ENCODE results near the gene UBFD1.
"Not testable (repeated sequence)": the region's sequence is repeated elsewhere in the genome, so short reads cannot be mapped to it uniquely, and the experiment has no call there.

The UBFD1 gene

DNA sequence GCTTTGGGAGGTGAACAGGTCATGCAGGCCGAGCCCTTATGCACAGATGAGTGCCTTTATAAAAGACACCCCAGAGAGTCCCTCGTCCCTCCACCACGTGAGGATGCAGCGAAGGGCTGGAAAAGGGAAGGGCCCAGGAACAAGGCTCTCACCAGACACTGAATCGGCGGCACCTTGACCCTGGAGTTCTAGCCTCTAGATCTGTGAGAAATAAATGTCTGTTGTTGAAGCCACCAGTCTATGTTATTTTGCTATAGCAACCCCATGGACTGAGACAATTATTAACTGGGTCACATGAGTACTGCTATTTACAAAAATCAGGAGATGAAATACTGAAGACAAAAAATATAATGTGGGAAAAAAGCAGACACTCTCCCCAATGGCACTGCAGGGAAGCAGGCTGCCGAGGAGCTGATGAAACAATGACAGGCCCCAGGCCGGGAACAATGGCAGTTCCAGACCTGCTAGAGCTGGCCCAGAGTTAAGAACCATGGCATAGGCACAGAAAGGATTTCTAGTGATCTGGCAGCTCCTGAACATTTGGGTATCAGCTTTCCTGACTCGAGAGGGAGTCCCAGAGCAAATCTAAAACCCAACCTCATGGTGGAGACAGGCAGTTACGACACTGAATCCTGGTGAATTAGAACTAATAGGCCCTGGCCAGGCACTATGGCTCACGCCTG is 29.4 kb upstream of the UBFD1 start:
- no peak for DNase-seq (ENCODE audit: low read depth in 2 of 2)

GRCh38 chr16:23528644-23529310 is 28.8 kb upstream of the UBFD1 start:
- DNase-seq (ENCODE audit: low read depth in 2 of 2), result no peak

DNA sequence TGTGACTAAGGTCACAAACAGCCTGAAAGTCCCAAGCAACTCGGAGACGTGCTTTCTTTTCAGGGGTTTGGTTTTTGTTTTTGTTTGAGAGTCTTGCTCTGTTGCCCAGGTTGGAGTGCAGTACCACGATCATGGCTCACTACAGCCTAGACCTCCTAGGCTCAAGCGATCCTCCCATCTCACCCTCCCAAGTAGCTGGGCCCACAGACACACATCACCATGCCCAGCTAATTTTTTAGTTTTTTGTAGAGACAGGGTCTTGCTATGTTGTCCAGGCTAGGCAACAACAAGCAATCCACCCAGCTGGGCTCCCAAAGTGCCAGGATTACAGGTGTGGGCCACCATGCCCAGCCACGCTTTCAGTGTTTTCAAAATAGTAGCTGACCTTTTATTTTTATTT is 27.5 kb upstream of the UBFD1 start:
- DNase-seq (ENCODE audit: low read depth in 2 of 2), result no peak

DNA sequence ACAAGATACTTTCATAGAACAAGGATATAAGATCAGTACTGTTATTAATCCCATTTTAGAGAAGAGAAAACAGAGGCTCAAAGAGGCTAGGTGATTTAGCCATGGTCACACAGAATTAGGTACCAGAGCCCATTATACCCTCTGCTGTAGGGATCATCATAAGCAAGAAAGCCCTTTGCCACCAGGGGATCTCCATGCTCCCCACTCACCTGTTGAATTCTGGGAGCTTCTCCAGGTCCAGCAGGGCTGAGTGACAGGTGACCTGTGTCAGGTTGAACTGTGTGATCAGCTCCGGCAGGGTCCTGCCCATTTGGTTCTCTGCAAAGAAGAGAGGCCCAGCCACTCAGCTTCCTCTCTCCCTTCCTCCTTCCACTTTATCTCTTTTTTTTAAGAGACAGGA is 25.1 kb upstream of the UBFD1 start:
- no peak for DNase-seq (ENCODE audit: low read depth in 2 of 2)

- no peak for DNase-seq (ENCODE audit: low read depth in 2 of 2)
Measured at GRCh38 chr16:23534868-23535860, 22.4 kb upstream of the UBFD1 start.

GRCh38 chr16:23535901-23536300 is 21.6 kb upstream of the UBFD1 start:
- no peak for DNase-seq (ENCODE audit: low read depth in 2 of 2)

DNA sequence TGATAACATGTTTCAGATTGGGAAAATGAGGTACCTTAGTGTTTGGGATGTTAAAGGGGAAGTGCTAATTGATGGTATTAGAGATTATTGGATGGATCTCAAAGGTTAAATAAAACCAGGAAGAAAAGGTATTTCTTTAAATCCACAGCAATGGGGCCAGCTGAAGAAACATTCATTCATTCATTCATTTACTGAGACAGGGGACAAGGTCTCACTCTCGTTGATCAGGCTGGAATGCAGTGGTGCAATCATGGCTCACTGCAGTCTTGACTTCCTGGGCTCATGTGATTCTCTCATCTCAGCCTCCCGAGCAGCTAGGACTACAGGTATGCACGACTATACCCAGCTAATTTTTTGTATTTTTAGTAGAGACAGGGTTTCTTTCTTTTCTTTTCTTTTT is 20.1 kb upstream of the UBFD1 start:
- no peak for DNase-seq (ENCODE audit: low read depth in 2 of 2)

DNA sequence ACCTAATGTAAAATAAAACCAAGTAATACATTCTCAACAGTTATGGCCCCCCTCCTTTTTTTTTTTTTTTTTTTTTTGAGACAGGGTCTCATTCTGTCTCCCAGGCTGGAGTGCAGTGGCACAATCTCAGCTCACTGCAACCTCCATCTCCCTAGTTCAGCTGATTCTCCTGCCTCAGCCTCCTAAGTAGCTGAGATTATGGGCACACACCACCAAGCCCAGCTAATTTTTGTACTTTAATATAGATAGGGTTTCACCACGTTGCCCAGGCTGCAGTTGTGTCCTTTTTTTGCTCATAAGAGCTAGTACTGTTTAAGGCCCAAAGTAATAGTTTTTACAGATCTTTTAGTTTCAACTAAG is 18.6 kb upstream of the UBFD1 start:
- no peak for DNase-seq (ENCODE audit: low read depth in 2 of 2)

DNA sequence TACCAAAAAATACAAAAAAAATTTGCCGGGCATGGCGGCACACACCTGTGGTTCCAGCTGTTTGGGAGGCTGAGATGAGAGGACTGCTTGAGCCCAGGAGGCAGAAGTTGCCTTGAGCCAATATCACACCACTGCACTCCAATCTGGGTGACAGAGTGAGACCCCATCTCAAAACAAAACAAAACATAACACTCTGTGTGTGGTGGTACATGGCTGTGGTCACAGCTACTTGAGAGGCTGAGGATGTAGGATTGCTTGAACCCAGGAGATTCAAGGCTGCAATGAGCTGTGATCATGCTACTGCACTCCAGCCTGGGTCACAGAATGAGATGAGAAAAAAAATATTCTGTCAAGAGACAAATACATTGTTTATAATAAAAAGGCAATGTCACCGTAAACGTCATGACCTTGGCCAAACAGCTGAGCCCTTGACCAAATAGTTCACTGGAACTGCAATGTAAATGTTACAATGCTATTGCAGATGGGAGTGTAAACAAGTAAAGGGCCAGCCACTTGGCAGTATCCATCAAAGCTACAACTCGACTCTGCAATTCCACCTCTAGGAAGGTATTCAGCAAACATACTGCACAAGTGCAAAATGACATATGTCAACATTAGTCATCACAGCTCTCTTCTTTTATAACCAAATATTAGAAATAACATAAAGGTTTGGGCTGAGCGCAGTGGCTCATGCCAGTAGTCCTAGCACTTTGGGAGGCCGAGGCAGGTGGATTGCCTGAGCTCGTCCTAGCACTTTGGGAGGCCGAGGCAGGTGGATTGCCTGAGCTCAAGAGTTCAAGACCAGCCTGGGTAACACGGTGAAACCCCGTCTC is 17.3 kb upstream of the UBFD1 start:
- DNase-seq (ENCODE audit: low read depth in 2 of 2), result no peak

DNA sequence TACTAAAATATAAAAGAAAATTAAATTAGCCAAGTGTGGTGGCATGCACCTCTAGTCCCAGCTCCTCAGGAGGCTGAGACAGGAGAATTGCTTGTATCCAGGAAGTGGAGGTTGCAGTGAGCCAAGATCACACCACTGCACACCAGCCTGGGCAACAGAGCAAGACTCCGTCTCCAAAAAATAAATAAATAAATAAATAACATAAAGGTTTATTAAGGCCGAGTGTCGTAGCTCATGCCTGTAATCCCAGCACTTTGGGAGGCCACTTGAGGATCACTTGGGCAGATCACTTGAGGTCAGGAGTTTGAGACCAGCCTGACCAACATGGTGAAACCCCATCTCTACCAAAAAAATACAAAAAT is 16.7 kb upstream of the UBFD1 start:
- DNase-seq (ENCODE audit: low read depth in 2 of 2), result not testable (repeated sequence)

DNA sequence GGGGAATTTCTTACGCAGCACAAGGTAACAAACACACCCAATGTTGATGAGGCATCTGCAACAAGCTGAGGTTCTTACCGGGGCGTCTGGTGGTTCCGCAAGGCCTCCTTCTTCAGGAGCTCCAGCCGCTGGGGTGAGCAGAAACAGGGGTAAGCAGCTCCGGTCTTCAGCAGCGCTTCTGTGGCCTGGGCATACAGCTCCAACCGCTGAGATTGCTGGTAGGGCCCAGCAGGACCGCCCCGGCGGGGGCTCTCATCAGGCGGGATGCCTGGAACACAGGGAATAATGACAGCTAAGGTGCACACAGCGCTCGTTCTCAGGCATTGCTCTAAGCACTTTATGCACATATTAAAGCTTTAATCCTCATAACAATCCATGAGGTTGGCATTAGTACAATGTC is 13.1 kb upstream of the UBFD1 start:
- no peak for DNase-seq (ENCODE audit: low read depth in 2 of 2)

DNA sequence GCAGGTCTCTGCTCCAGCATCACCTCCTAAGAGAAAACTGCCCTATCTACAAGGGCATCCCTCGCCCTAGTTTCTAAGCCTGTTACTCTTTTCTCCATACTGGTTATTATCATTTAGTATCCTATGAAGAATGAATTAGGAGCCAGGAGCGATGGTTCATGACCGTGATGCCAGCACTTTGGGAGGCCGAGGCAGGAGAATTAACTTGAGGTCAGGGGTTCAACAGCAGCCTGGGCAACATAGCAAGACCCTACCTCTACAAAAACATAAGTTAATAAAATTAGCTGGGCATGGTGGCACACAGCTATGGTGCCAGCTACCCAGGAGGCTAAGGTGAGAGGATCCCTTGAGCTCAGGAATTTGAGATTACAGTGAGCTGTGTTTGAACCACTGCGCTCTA is 7.6 kb upstream of the UBFD1 start:
- DNase-seq (ENCODE audit: low read depth in 2 of 2), result no peak

GRCh38 chr16:23552161-23552560 is 5.4 kb upstream of the UBFD1 start:
- no peak for DNase-seq (ENCODE audit: low read depth in 2 of 2)

DNA sequence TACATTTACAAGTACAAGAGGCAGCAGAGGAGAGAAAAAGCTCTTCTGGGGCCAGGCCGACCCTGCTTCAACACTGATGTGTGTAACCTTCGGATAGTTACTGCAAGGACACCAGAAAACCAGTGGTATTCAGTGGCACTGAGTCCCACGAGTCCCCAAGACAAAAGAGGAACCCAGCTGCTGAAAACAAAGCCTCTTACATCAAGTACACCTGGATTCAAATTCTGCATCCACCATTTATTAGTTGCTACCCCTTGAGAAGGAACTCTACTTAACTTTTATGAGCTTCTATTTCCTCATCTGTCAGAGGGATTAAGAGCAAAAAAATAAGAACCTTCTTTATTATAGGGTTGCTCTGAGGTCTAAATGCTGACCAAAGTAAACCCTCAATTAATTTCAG is 3.0 kb upstream of the UBFD1 start:
- no peak for DNase-seq (ENCODE audit: low read depth in 2 of 2)

DNA sequence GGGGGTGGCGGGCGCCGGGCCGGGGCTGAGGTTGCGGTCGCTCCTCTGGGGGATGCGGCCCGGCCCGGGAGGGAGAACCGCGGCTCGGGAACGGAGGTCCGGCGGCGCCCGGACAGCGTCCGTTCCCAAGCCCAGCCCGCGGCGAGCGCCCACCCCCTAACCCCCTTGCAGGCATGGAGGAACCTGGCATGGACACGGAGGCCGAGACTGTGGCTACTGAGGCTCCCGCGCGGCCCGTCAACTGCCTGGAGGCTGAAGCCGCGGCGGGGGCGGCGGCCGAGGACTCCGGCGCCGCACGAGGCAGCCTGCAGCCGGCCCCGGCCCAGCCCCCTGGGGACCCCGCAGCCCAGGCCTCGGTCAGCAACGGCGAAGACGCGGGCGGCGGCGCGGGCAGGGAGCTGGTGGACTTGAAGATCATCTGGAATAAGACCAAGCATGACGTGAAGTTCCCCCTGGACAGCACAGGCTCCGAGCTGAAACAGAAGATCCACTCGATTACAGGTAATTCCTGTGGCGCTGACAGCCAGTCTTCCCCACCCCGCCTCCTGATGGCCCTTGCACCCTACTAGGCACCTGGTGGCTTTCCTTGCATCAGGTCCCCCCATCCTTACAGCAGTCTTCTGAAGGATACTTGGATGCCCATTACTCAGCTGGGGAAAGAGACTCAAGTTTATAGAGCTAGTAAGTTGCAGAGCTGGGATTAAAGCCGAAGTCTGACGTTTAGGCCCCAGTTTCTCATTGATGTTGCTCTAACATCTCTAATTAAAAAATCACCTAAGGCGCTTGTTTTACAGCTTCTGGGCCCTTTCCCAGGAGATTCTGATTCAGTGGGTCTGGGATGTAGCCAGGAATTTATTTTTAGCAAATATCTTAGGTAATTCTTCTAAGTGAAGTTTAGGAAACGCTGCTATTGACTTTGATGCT is 514 bp downstream of the UBFD1 start:
- DNase-seq (ENCODE audit: low read depth in 2 of 2), result no peak

DNA sequence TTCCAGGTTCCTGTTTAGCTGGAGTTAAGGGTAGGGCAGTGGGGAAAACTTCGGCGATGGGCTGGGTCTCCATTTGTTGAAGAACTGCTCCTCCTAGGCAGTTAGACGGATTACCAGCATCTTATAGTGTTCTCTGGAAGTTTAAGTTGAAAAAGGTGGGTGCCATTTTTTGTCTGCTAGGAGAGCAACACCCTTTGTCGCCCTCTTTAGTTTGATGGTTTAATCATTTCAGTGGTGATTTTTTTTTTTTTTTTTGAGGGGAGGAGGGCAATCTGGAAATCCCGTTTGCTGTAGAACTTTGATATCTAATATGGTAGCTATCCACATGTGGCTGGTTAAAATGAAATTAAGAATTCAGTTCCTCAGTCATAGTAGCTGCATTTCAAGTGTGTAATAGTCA is 4.1 kb downstream of the UBFD1 start:
- DNase-seq (ENCODE audit: low read depth in 2 of 2), result no peak

DNA sequence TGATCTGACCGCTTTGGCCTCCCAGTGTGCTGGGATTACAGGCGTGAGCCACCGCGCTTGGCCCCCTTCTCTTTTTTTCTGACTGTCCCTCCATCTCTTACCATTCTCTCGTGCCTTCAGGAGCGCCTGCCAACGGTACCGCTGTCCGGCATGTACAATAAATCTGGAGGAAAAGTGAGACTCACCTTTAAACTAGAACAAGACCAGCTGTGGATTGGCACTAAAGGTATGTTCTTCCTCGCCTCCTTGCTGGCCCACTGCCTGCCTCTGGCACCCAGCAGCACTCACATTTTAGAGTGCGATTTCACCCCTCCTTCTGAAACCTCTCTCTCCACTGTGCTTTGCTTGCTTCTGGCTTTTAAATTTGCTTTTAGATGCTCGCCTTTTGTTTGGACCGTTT is 5.0 kb downstream of the UBFD1 start:
- no peak for DNase-seq (ENCODE audit: low read depth in 2 of 2)

DNA sequence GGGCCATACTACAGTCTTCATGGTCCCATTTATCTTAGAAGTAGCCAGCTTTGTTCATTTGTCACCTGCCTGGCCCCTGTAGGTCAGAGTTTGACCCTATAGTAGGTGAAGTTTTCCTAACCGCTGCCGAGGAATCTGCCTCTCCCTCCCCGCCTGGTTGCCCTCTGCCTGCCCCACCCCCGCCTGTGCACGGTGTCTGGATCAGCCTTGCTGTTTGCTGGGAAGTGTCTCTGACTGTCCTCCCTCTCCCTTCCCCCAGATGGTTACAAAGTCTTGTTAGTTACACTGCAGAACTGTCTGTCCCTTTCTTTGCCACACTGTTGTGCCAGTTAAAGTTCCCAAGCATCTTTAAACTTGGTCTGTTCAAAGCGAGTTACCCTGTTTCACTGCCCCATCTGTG is 5.7 kb downstream of the UBFD1 start:
- no peak for DNase-seq (ENCODE audit: low read depth in 2 of 2)

GRCh38 chr16:23564575-23565363 is 7.2 kb downstream of the UBFD1 start:
- DNase-seq (ENCODE audit: low read depth in 2 of 2), result no peak

DNA sequence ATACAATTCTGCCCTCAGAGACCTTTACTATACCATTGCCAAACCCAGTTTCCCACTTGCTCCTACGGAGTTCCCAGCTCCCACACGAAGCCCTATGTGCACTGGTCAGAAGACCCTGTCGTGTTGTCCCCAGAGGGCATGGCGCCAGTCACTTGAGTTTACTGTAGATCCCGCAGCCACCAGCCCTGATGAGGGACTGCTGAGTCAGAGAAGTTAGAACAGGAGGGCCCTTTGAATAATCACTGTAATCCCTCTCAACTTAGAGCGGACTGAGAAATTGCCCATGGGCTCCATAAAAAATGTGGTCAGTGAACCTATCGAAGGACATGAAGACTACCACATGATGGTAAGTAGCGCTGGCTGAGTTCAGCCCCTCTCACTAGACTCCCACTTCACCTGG is 9.2 kb downstream of the UBFD1 start:
- DNase-seq (ENCODE audit: low read depth in 2 of 2), result no peak
